SH-SY5Y (cell line): ENCODE results near the gene ATP4A.

ENCODE experiments used
- GATA2 ChIP-seq: IDR thresholded peaks from 2 replicates; pipeline ENCODE4 v1.6.1; 2011; ENCODE audit warnings: mild to moderate bottlenecking, low read depth, low read length
- GATA3 ChIP-seq: IDR thresholded peaks from 2 replicates; pipeline ENCODE4 v1.6.1; 2011; ENCODE audit warnings: low read depth, mild to moderate bottlenecking, low read length, moderate library complexity

Gene ATP4A

GRCh38 chr19:35524181-35524837 is 39.1 kb downstream of the ATP4A start:
- TF ChIP-seq GATA3 (no peak), GATA2 (no peak)

DNA sequence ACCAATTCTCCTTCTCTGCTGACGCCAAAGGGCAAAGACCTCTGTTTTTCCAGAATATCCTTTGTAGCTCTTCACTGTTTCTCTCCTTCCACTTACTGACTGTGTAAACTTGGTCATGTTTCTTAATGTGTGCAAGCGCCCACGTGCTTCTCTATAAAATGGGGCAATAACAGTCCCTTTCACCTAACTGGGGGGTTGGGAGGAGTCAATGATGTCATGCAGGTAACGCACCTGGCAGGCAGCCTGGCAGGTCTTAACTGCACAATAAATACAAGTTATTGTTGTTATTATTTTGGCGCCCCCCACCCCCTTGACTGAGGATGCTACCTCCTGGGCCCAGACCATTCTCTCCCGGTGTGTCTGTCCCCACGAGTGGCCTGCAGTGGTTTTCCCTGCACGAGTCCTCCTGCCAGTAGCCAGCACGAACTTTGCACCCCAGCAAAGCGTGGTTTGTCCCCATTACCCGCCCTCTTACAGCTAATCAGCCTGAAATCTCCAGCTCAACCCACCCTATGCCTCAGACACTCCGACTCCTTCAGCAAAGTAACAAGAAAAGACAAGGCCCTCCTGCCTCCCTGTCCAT is 40.6 kb downstream of the ATP4A start:
- no peak for TF ChIP-seq GATA2
- TF ChIP-seq GATA3: no peak

DNA sequence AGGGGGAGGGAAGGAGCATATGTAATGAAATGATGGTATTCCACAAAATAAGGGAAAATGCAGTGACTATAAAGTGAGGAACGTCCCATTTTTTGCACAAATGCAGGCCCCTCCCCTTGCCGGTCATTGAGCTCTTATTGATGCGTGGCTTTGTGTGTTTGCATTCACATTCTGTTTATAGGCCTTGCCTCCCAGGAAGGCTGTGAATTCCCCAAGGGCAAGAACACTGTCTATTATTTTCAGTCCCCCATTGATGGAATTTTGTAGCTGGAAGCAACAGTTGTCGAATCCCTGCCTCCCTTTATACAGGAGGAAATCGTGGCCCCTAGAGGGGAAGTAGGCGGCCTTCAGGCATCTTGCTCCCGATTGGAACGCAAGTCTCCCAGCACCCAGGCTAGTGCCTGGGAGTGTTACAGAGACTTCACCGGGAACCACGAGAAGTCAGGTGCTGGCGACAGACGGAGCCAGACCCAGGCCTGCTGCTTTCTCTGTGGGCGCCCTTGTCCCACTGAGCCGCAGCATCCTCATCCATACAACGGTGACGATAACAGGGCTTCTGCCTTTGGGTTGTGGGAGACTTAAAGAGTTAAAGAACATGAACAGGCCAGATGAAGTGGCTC is 42.2 kb downstream of the ATP4A start:
- TF ChIP-seq GATA3 (no peak), GATA2 (no peak)

GRCh38 chr19:35519291-35519690 is 44.2 kb downstream of the ATP4A start:
- TF ChIP-seq GATA3 (no peak), GATA2 (no peak)

DNA sequence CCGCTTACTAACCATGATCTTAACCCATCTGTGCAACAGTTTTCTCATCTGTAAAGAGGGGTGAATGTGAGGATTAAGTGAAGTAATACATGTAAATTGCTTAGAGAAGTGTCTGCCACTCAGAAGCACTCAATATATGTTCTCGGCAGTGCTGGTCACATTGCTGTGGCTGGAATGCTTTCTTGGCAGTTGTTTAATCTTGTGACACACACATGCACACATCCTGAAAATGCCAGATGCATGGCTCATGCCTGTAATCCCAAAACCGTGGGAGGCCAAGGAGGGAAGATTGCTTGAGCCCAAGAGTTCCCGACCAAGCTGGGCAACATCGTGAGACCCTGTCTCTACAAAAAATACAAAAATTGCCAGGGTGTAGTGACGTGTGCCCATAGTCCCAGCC is 45.1 kb downstream of the ATP4A start:
- no peak for TF ChIP-seq GATA3
- TF ChIP-seq GATA2: no peak

DNA sequence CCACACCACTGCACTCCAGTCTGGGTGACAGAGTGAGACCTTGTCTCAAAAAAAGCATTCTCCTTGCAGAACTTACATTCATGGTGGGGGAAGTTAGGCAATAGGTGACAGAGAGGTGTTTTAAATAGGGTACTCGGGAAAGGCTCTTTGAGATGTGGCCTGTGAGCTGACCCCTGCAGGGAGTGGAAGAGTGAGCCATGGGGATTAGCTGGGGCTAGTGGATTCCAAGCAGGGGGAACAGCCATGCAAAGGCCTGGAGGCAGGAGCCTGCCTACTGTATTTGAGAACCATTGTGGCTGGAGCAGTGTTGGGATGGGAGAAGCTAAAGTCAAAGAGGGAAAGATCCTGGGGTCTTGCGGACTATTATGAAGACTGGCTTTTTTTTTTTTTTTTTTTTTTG is 46.1 kb downstream of the ATP4A start:
- TF ChIP-seq GATA2: no peak
- no peak for TF ChIP-seq GATA3

GRCh38 chr19:35516310-35516709 is 47.1 kb downstream of the ATP4A start:
- TF ChIP-seq GATA3 (no peak), GATA2 (no peak)

GRCh38 chr19:35514282-35514809 is 49.1 kb downstream of the ATP4A start:
- TF ChIP-seq GATA3: no peak
- TF ChIP-seq GATA2: no peak

- TF ChIP-seq GATA2: no peak
- TF ChIP-seq GATA3: no peak
Measured at GRCh38 chr19:35513628-35514281, 49.7 kb downstream of the ATP4A start, which contains the start of gene DMKN. Gene DMKN, minus strand, starts transcription at chr19:35513649. Its CDS starts 174 bp downstream, at chr19:35513475.

GRCh38 chr19:35512831-35513627 is 50.4 kb downstream of the ATP4A start:
- TF ChIP-seq GATA3 (no peak), GATA2 (no peak)

DNA sequence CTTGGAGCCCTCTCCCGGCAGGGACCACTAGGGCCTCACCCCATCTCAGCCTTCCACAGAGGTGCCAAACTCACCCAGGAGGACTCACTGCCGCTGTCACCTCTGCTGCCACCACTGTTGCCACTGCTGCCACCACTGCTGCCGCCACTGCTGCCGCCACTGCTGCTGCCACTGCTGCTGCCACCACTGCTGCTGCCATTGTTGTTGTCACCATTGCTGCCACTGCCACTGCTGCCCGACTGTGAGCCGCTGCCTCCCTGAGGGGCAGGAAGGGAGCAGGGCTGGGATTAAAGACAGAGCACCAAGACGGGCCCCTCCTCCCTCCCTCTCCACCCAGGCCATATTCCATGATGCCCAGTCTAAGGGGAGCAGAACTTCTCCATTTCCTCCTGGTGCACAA is 52.1 kb downstream of the ATP4A start:
- TF ChIP-seq GATA2 (no peak), GATA3 (no peak)

GRCh38 chr19:35510626-35510964 is 52.9 kb downstream of the ATP4A start:
- no peak for TF ChIP-seq GATA3
- no peak for TF ChIP-seq GATA2

DNA sequence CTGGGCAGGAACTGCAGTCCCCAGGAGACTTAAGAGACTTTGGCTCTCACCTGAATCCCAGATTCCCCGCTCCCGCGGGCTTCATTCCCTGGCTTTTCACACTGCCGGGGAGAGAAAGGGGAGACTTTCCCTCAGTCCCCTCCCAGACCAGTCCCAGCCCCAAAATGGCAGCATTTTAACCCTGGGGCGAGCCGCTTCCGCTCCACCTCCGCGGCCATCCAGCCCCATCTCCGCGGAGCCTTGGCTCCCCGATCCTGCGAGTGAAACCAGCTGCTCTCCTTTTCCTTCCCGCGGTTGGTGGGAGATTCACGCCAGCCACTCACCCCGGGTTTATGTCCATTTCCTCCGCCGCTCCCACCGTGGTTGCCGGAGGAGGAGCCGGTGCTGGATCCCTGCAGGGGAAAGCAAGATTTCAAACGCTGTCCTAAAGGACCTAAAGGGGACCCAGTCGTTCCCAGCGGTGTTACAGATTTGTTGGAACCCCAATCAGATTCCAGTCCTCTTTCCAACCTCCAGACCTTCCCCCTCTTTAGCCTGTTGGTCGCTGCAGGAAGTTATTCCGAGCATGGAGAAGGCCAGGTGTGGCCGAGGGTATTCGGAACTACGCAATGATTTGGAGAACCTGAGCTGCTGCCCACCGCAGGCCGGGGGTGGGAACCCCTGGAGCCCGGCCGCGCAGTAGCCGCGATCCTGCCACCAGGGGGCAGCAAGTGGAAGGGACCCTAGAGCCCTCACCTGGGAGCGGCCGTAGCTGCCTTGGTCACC is 53.4 kb downstream of the ATP4A start:
- TF ChIP-seq GATA3 (no peak), GATA2 (no peak)
